LHCN-M2 (cell line): Measurements from ENCODE around the gene SUMF2. TPM values are rescaled to one million over a fixed set of nuclear protein-coding genes. Genes with fewer than 3 reads are reported as not detected.
A peak's percentile ranks its signal among the peaks of the same experiment; 100 is the strongest.
"Not testable (repeated sequence)": the region's sequence is repeated elsewhere in the genome, so short reads cannot be mapped to it uniquely, and the experiment has no call there.

Experiments
- DNase-seq: peaks from one replicate; pipeline ENCODE4 v3.0.0-alpha.2; 2012; ENCODE audit warnings: low read depth
- polyA plus RNA-seq: library from polyadenylated mRNA; unstranded; fragments of >200 nt; gene quantifications from one replicate; pipeline ENCODE4 v1.2.1, GENCODE V29; 2012; ENCODE audit warnings: missing spikeins
- total RNA-seq: library from RNA; depleted of rRNA; stranded (reverse); fragments of >200 nt; gene quantifications from 2 replicates; pipeline ENCODE4 v1.2.3, GENCODE V29; 2014; rRNA removed

SUMF2 gene
- 252 and 253 TPM in 2 replicates for total RNA-seq
- 201 TPM for polyA plus RNA-seq

DNA sequence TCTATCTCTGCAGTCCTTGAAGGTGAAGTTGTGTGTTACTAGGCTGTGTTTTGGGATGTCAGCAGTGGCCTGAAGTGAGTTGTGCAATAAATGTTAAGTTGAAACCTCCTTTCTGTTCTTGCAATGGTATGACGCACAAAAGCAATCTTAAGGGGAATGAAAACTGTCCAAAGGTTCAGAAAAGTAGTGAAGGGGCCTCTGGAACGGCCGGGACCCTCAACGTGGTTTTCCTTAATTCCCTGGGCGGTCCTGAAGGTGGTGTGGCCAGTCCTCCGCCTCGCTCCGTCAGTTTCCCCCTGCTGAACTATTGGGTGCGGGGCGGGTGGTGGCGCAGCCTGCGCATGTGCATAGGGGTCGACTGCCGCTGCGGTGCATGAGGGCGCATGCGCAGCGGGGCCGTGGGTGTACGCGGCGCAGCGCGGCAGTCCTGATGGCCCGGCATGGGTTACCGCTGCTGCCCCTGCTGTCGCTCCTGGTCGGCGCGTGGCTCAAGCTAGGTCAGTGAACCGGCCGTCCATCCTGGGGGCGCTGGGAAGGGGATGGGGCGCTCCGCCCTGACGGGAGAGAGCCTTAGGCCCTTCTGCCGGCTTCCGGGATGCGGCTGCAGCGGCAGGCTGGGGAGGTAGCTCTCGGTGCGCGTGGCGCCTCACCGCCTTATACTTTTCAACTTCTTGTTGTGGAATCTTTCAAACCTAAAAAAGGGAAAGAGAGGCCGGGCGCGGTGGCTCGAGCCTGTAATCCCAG is at the start of gene SUMF2:
SUMF2 (plus strand) TSS at position 405 of the 744 bp plus-strand sequence; CDS start at position 431, 26 bp downstream.
- peak; percentile 89 for DNase-seq

DNA sequence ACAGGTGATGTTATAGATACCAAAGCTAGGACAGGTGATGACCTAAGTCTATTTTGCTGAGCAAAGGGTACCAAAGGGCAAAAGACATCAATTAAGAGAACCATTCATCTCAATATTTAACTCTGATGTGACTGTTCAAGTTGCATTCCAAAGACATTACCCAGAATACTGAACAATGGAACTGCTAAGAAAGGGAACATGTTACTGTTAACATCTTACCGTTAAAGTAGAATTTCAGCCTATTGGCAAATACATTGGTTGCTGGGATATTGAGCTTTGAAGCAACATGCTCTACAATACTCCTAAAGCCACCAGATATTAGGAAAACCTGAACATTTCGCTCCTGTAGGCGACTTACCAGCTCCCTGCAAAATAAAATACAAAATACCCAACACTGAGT is 47.1 kb upstream of the SUMF2 start:
- DNase-seq = not testable (repeated sequence)

- DNase-seq = no peak
These were observed 44.6 kb upstream of the SUMF2 start for GRCh38 chr7:56019501-56019900.

- no peak for DNase-seq
These were observed 40.6 kb upstream of the SUMF2 start for GRCh38 chr7:56023500-56023899.

DNA sequence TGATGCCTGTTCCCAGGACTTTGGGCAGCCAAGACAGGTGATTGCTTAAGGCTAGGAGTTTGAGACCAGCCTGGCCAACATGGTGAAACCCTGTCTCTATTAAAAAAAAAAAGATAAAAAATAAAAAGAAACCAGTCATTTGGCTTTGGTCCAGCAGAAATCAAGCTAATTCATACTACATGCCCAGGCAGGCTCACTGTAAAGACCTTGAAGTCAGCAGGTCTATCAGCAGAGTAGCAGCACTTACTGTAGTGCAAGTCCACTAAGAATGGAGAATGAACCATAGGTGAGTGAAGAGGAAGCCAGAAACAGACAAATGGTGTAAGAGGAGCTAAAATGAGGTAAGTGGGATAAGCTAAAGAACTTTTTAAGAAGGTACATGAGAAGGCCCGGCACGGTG is 37.5 kb upstream of the SUMF2 start:
- no peak for DNase-seq

GRCh38 chr7:56028942-56029630 is 35.0 kb upstream of the SUMF2 start:
- peak; percentile 29 for DNase-seq

- DNase-seq = no peak
These were observed 33.7 kb upstream of the SUMF2 start for GRCh38 chr7:56030340-56030739.

DNA sequence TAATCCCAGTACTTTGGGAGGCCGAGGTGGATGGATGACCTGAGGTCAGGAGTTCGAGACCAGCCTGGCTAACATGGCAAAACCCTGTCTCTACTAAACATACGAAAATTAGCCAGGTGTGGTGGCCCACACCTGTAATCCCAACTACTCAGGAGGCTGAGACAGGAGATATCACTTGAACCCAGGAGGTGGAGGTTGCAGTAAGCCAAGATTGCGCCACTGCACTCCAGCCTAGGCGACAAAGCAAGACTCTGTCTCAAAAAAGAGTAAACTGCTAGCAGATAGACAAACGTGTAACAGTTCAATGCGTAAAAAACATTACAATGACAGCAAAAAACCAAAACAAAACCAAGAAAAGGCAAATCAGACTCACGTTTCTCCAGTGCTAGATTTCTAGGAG is 32.5 kb upstream of the SUMF2 start:
- DNase-seq = not testable (repeated sequence)

DNA sequence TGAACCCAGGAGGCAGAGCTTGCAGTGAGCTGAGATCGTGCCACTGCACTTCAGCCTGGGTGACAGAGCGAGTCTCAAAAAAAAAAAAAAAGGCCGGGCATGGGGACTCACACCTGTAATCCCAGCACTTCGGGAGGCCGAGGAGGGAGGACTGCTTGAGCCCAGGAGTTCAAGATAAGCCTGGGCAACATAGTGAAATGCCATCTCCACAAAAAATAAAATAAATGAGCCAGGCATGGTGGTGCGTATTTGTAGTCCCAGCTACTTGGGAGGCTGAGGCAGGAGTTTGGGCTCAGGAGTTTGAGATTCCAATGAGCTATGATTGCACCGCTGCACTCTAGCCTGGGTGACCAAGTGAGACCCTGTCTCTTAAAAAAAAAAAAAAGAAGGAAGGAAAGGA is 31.5 kb upstream of the SUMF2 start:
- not testable (repeated sequence) for DNase-seq

DNA sequence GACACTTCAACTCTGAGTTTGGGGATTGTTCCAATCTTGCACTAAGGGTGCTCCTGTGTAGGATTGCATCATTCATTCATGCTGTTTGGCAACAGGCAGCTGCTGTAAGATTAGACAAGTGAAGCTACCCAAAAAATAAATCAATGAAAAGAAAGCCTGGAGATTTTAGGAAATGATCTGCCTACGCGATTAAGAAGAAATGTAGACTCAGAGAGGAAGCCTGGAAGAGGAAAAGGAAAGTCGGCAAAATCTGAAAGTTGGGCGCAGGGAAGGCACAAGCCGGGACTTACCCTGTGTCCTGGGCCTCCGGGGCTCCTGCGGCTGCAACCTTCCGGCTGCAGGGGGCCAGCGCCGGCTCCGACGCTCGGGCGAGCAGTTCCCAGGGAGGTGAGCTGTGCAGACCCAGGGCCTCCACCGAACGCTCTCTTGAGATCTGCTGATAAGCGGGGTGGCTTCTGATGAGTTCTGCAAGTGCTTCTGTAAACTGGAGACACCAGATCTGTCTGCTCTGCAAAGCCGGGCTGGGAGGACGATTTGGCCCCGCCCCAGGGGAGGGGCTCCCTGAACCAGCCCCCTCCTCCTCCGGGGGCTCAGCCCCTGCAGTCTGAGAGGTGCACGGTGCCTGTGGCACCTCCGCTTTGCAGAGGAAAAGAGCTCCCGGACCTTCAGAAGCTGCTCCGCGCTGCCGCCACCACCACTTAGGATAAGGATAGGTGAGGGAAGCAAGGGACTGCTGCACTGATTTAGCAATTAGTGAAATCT is 30.2 kb upstream of the SUMF2 start:
- peak; percentile 62 for DNase-seq

DNA sequence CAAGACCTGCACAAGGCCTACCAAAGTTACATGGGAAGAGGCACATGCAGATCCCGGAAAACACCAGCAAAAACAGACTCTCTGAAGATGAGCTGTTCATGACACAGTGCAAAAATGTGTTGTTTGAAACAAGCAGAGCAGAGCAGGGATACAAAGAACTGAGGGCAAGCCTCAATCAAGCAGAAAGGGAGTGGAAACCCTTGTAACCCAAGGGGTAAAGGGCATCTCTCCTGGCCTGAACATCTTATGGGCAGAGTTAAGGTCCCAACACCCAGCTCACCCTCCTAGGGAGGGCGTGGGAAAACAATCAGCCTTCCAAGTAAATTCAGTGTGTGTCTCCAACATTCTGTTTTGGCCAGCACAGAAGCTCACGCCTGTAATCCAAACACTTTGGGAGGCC is 23.4 kb upstream of the SUMF2 start:
- DNase-seq = no peak

DNA sequence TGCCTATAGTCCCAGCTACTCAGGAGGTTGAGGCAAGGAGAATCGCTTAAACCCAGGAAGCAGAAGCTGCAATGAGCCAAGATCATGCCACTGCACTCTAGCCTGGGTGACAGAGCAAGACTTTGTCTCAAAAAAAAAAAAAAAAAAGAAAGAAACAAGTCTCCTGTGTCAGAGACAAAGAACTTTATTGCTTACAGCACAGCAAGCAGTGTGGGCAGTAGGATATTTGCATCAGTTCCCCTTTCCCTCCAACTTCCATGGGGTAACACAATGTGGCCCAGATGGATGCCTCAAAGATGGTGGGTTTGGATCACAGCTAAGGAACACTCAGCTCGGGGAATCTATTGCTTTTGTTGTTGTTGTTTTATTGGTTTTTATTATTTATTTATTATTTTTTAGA is 18.3 kb upstream of the SUMF2 start:
- DNase-seq = not testable (repeated sequence)

- DNase-seq = peak; percentile 95
These were observed 17.2 kb upstream of the SUMF2 start for GRCh38 chr7:56046721-56047445.

GRCh38 chr7:56047446-56048116 is 16.5 kb upstream of the SUMF2 start:
- DNase-seq = peak; percentile 9

GRCh38 chr7:56048245-56048644 is 15.8 kb upstream of the SUMF2 start:
- DNase-seq = no peak

GRCh38 chr7:56048763-56049162 is 15.3 kb upstream of the SUMF2 start:
- peak; percentile 10 for DNase-seq

DNA sequence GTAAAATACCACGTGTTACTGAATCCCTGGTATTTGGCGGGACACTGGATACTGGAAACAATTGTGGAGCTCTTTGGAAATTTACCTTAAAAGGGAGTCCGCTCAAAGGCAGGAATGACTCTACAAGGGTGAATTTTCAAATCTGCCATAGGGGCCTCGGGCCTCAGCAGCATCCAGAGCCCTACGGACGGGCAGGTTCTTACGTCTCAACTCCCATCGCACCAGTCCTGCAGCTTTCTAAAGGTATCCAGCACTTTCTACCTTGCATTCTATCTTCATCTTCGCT is 13.1 kb upstream of the SUMF2 start:
- DNase-seq = no peak

GRCh38 chr7:56051339-56052191 is 12.5 kb upstream of the SUMF2 start, which contains the start of the genes CCT6A and PSPH:
CCT6A (plus strand) TSS chr7:56051765; CDS start chr7:56051849, 84 bp downstream.
PSPH (minus strand) TSS chr7:56051444; CDS start chr7:56021212, 30,232 bp downstream.
- DNase-seq = peak; percentile 99

DNA sequence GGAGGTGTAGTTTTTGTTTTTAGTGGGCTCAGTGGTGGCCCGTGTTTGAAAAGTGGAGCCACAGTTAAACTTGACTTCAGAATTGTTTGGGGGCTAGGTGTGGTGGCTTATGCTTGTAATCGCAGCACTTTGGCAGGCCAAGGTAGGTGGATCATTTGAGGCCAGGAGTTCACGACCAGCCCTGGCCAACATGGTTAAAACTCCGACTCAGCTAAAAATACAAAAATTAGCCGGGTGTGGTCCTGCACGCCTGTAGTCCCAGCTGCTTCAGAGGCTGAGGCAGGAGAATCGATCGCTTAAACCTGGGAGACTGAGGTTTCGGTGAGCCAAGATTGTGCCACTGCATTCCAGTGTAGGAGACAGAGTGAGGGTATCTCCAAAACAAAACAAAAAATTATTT is 10.7 kb upstream of the SUMF2 start:
- DNase-seq = no peak

GRCh38 chr7:56053993-56054392 is 10.1 kb upstream of the SUMF2 start:
- no peak for DNase-seq
